Muscle layer of colon (tissue), 2 donors: ENCODE measurements around the gene CTAGE8.
"Not testable (repeated sequence)": the region's sequence is repeated elsewhere in the genome, so short reads cannot be mapped to it uniquely, and the experiment has no call there.

Experiments
- H3K27ac ChIP-seq: one replicate; pipeline ENCODE4 v1.7.0; 2013; ENCODE audit warnings: low read depth, mild to moderate bottlenecking, low read length, moderate library complexity
- H3K27me3 ChIP-seq, 2 donors: one replicate each; pipeline ENCODE4 v1.7.0; 2013; ENCODE audit warnings: low read length in 2 of 2, mild to moderate bottlenecking in 2 of 2; ENCODE audit not compliant: insufficient read depth in 2 of 2, control insufficient read depth in 1 of 2
- H3K36me3 ChIP-seq: one replicate; pipeline ENCODE4 v1.7.0; 2013; ENCODE audit warnings: mild to moderate bottlenecking, low read length; ENCODE audit not compliant: insufficient read depth
- H3K4me1 ChIP-seq: one replicate; pipeline ENCODE4 v1.7.0; 2013; ENCODE audit warnings: mild to moderate bottlenecking, low read length; ENCODE audit not compliant: insufficient read depth
- H3K4me3 ChIP-seq, 2 donors: one replicate each; pipeline ENCODE4 v1.7.0; 2013; ENCODE audit warnings: low read length in 2 of 2, low read depth in 1 of 2, mild to moderate bottlenecking in 1 of 2, moderate library complexity in 1 of 2
- H3K9ac ChIP-seq: one replicate; pipeline ENCODE4 v1.7.0; 2013; ENCODE audit warnings: low read length
- H3K9me3 ChIP-seq: one replicate; pipeline ENCODE4 v1.7.0; 2013; ENCODE audit warnings: mild to moderate bottlenecking, low read length
- donor health status: abdominal sarcoma.
- donor health status: Adenocarcinoma of cecum.

CTAGE8 gene

GRCh38 chr7:144252307-144252706 is 16.8 kb downstream of the CTAGE8 start:
- H3K9ac ChIP-seq, H3K4me3 ChIP-seq: not testable (repeated sequence)

GRCh38 chr7:144247674-144248330 is 21.3 kb downstream of the CTAGE8 start:
- H3K9me3 ChIP-seq: not testable (repeated sequence)

More at GRCh38 chr7:144252307-144252706, 16.8 kb downstream of the CTAGE8 start:
- not testable (repeated sequence) for H3K27me3 ChIP-seq, H3K9me3 ChIP-seq, H3K4me1 ChIP-seq, H3K27ac ChIP-seq, H3K36me3 ChIP-seq

GRCh38 chr7:144246967-144247366 is 22.1 kb downstream of the CTAGE8 start:
- not testable (repeated sequence) for H3K4me1 ChIP-seq, H3K4me3 ChIP-seq, H3K27me3 ChIP-seq, H3K27ac ChIP-seq, H3K9me3 ChIP-seq, H3K36me3 ChIP-seq, H3K9ac ChIP-seq

More at GRCh38 chr7:144247674-144248330, 21.3 kb downstream of the CTAGE8 start:
- not testable (repeated sequence) for H3K27ac ChIP-seq, H3K4me3 ChIP-seq, H3K36me3 ChIP-seq, H3K4me1 ChIP-seq, H3K27me3 ChIP-seq, H3K9ac ChIP-seq

- not testable (repeated sequence) for H3K4me1 ChIP-seq, H3K36me3 ChIP-seq, H3K9me3 ChIP-seq, H3K4me3 ChIP-seq, H3K9ac ChIP-seq, H3K27ac ChIP-seq, H3K27me3 ChIP-seq
These were observed 23.7 kb downstream of the CTAGE8 start for GRCh38 chr7:144245372-144245771.

- not testable (repeated sequence) for H3K27me3 ChIP-seq, H3K9me3 ChIP-seq, H3K4me1 ChIP-seq, H3K36me3 ChIP-seq, H3K4me3 ChIP-seq, H3K9ac ChIP-seq, H3K27ac ChIP-seq
These were observed 29.7 kb downstream of the CTAGE8 start, which contains the start of gene OR2A42 for GRCh38 chr7:144239365-144239764. OR2A42 (minus strand) TSS chr7:144239605; CDS start chr7:144232843, 6,762 bp downstream.

GRCh38 chr7:144238530-144239082 is 30.5 kb downstream of the CTAGE8 start:
- H3K4me1 ChIP-seq, H3K36me3 ChIP-seq, H3K27me3 ChIP-seq, H3K9me3 ChIP-seq, H3K27ac ChIP-seq, H3K9ac ChIP-seq, H3K4me3 ChIP-seq: not testable (repeated sequence)

GRCh38 chr7:144233039-144233438 is 36.0 kb downstream of the CTAGE8 start:
- not testable (repeated sequence) for H3K9me3 ChIP-seq, H3K9ac ChIP-seq, H3K4me3 ChIP-seq, H3K27me3 ChIP-seq, H3K4me1 ChIP-seq, H3K27ac ChIP-seq, H3K36me3 ChIP-seq

GRCh38 chr7:144231027-144231426 is 38.1 kb downstream of the CTAGE8 start:
- not testable (repeated sequence) for H3K9me3 ChIP-seq, H3K27me3 ChIP-seq, H3K9ac ChIP-seq, H3K36me3 ChIP-seq, H3K4me3 ChIP-seq, H3K27ac ChIP-seq, H3K4me1 ChIP-seq

- not testable (repeated sequence) for H3K27ac ChIP-seq, H3K27me3 ChIP-seq, H3K36me3 ChIP-seq, H3K9ac ChIP-seq, H3K4me1 ChIP-seq, H3K4me3 ChIP-seq, H3K9me3 ChIP-seq
These were observed 40.3 kb downstream of the CTAGE8 start for GRCh38 chr7:144228810-144229209.

- H3K4me1 ChIP-seq, H3K9me3 ChIP-seq, H3K27ac ChIP-seq, H3K4me3 ChIP-seq, H3K27me3 ChIP-seq, H3K9ac ChIP-seq, H3K36me3 ChIP-seq: not testable (repeated sequence)
These were observed 42.2 kb downstream of the CTAGE8 start for GRCh38 chr7:144226866-144227265.

- H3K4me1 ChIP-seq, H3K9me3 ChIP-seq, H3K27me3 ChIP-seq, H3K27ac ChIP-seq, H3K9ac ChIP-seq, H3K4me3 ChIP-seq, H3K36me3 ChIP-seq: not testable (repeated sequence)
These were observed 45.4 kb downstream of the CTAGE8 start for GRCh38 chr7:144223675-144224074.

- H3K27me3 ChIP-seq, H3K27ac ChIP-seq, H3K4me1 ChIP-seq, H3K4me3 ChIP-seq, H3K9ac ChIP-seq, H3K36me3 ChIP-seq, H3K9me3 ChIP-seq: not testable (repeated sequence)
These were observed 48.6 kb downstream of the CTAGE8 start for GRCh38 chr7:144220531-144220930.
